ENCODE measurements around the gene EXOC4. TPM values are rescaled to one million over a fixed set of nuclear protein-coding genes. Genes with fewer than 3 reads are reported as not detected.

Gene EXOC4
- total RNA-seq, 1 experiment from 2014 or later: 91.9 TPM

- no peak overlapping the region for H3K4me3 Mint-ChIP-seq (ENCODE audit: low read depth, unreplicated experiment)
- intact Hi-C loops (cut with micrococcal nuclease; ENCODE audit: unreplicated experiment): no loop called here
- no peaks in the 10 kb centered on the region for H3K9me3 Mint-ChIP-seq (ENCODE audit: low read depth, unreplicated experiment)
- CTCF ChIA-PET: no interaction called here
- H3K27me3 Mint-ChIP-seq (ENCODE audit: unreplicated experiment): no peaks in the 10 kb centered on the region
- no peaks in the 10 kb centered on the region for H3K36me3 Mint-ChIP-seq (ENCODE audit: insufficient read depth, unreplicated experiment)
- TF ChIP-seq CTCF (IDR thresholded peaks at IDR 0.05; ENCODE audit: unreplicated experiment): no peak
- no peaks in the 10 kb centered on the region for H3K4me1 Mint-ChIP-seq (ENCODE audit: low read depth, unreplicated experiment)
- H3K27ac Mint-ChIP-seq (ENCODE audit: unreplicated experiment): no peak overlapping the region
- BruUV-seq (replicated peaks): no TSS peak
- DNase-seq: no peak
These were observed 552.5 kb downstream of the EXOC4 start for GRCh38 chr7:133805426-133805825.

GRCh38 chr7:133807624-133808492 is 555.0 kb downstream of the EXOC4 start:
- CTCF ChIA-PET: no interaction called here
- Mint-ChIP-seq H3K4me3 (ENCODE audit: low read depth, unreplicated experiment) (no peak overlapping the region), H3K9me3 (ENCODE audit: low read depth, unreplicated experiment) (no peaks in the 10 kb centered on the region), H3K27ac (ENCODE audit: unreplicated experiment) (no peak overlapping the region), H3K27me3 (ENCODE audit: unreplicated experiment) (no peaks in the 10 kb centered on the region), H3K36me3 (ENCODE audit: insufficient read depth, unreplicated experiment) (no peaks in the 10 kb centered on the region), H3K4me1 (ENCODE audit: low read depth, unreplicated experiment) (no peaks in the 10 kb centered on the region)
- no peak for DNase-seq
- no peak for TF ChIP-seq CTCF (IDR thresholded peaks at IDR 0.05; ENCODE audit: unreplicated experiment)
- no TSS peak for BruUV-seq (replicated peaks)
- intact Hi-C loops (cut with micrococcal nuclease; ENCODE audit: unreplicated experiment): no loop called here

GRCh38 chr7:133808493-133808866 is 555.6 kb downstream of the EXOC4 start:
- no peaks in the 10 kb centered on the region for H3K27me3 Mint-ChIP-seq (ENCODE audit: unreplicated experiment)
- CTCF ChIA-PET: no interaction called here
- no peak overlapping the region for H3K4me3 Mint-ChIP-seq (ENCODE audit: low read depth, unreplicated experiment)
- TF ChIP-seq CTCF (IDR thresholded peaks at IDR 0.05; ENCODE audit: unreplicated experiment): no peak
- no peak overlapping the region for H3K27ac Mint-ChIP-seq (ENCODE audit: unreplicated experiment)
- no TSS peak for BruUV-seq (replicated peaks)
- H3K4me1 Mint-ChIP-seq (ENCODE audit: low read depth, unreplicated experiment): no peaks in the 10 kb centered on the region
- H3K9me3 Mint-ChIP-seq (ENCODE audit: low read depth, unreplicated experiment): no peaks in the 10 kb centered on the region
- no peak for DNase-seq
- intact Hi-C loops (cut with micrococcal nuclease; ENCODE audit: unreplicated experiment): no loop called here
- H3K36me3 Mint-ChIP-seq (ENCODE audit: insufficient read depth, unreplicated experiment): no peaks in the 10 kb centered on the region

- Mint-ChIP-seq H3K4me3 (ENCODE audit: low read depth, unreplicated experiment) (no peak overlapping the region), H3K27ac (ENCODE audit: unreplicated experiment) (no peak overlapping the region), H3K9me3 (ENCODE audit: low read depth, unreplicated experiment) (no peaks in the 10 kb centered on the region), H3K36me3 (ENCODE audit: insufficient read depth, unreplicated experiment) (no peaks in the 10 kb centered on the region), H3K27me3 (ENCODE audit: unreplicated experiment) (no peaks in the 10 kb centered on the region), H3K4me1 (ENCODE audit: low read depth, unreplicated experiment) (peaks cover 10% of the 10 kb centered on the region)
- DNase-seq: no peak
- intact Hi-C loops (cut with micrococcal nuclease; ENCODE audit: unreplicated experiment): no loop called here
- TF ChIP-seq CTCF (IDR thresholded peaks at IDR 0.05; ENCODE audit: unreplicated experiment): no peak
- no TSS peak for BruUV-seq (replicated peaks)
- CTCF ChIA-PET: no interaction called here
These were observed 560.0 kb downstream of the EXOC4 start for GRCh38 chr7:133812877-133813276.

All from Calu3 (cell line).